ENCODE results near the gene LDAH.

Gene LDAH

DNA sequence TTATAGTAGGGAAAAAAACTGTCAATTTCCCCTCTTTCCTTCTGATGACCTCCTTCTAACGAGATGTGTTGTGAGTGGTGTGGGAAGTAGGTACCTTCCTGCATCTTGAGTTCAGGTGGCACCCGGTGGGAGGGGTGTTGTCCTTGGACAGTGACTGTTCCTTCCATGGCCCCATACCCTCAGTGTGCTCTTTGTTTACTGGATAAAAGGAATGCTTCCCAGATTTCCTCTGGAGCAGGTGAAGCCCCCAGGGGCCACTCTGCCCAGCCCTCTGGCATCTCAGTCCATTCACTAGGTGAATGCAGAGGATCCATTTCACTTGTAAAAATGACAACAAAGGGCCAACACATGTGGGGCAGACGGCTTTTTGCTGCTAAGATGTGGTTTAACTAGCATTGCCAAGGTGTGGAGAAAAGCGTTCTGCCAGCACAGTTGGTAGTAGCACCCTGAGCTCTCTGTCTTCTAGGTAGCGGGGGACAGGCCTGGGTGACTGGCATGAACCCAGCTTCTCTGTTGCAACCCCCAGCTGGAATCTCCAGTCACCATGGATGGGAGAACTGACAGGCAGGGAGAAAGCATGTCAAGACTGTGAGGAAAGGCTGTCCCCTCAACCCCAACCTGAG, 149.1 kb downstream of the LDAH start:
- peak; percentile 8 for DNase-seq (ENCODE audit: low spot score)
- in situ Hi-C loops (cut with MboI; ENCODE audit: low sequenced_read_pairs, unreplicated experiment) = no loop called here
- TF ChIP-seq, protein P1, sequence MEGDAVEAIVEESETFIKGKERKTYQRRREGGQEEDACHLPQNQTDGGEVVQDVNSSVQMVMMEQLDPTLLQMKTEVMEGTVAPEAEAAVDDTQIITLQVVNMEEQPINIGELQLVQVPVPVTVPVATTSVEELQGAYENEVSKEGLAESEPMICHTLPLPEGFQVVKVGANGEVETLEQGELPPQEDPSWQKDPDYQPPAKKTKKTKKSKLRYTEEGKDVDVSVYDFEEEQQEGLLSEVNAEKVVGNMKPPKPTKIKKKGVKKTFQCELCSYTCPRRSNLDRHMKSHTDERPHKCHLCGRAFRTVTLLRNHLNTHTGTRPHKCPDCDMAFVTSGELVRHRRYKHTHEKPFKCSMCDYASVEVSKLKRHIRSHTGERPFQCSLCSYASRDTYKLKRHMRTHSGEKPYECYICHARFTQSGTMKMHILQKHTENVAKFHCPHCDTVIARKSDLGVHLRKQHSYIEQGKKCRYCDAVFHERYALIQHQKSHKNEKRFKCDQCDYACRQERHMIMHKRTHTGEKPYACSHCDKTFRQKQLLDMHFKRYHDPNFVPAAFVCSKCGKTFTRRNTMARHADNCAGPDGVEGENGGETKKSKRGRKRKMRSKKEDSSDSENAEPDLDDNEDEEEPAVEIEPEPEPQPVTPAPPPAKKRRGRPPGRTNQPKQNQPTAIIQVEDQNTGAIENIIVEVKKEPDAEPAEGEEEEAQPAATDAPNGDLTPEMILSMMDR (IDR thresholded peaks at IDR 0.05; ENCODE audit: borderline replicate concordance, control extremely low read depth, extremely low read depth, insufficient read depth, missing control alignments) = no peak

DNA sequence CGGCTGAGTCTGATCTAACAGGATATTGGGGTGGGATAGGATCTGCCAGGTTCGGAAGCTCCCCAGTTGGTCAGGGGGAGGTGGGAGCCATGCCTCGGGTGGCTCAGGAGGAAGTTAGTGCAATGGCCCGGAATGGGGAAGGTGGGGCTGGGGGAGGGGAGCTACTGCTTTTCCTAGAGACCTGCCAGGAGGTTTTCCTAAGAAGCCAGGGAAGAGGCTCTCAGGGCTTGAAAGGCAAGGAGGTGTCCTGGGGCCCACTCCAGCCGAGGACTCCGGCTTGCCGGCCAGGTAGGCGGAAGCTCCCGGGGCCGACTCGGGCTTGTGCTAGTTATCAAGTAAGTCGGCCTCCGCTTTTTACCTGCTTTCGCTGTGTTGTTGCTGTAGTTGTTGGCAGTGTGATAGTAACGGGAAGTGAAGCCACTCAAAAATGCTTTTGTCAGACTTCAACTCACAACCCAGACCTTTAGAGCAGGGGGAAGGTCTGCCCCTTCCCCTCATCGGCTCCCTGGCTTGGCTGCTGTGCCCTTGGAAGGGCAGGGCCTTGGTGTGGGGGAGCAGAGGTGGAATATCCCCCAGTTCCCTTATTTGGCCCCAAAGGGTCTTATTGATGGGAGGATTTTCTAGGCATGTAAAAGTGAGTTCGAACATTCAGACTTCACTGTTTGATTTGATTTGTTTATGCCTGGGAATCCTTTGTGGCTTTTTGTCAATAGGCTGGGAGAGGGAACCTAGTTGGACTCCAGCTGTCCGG, 150.5 kb downstream of the LDAH start:
- TF ChIP-seq, protein P1 (IDR thresholded peaks at IDR 0.05; ENCODE audit: borderline replicate concordance, control extremely low read depth, extremely low read depth, insufficient read depth, missing control alignments) = no peak
- DNase-seq (ENCODE audit: low spot score) = peak; percentile 20
- in situ Hi-C loops (cut with MboI; ENCODE audit: low sequenced_read_pairs, unreplicated experiment) = no loop called here

DNA sequence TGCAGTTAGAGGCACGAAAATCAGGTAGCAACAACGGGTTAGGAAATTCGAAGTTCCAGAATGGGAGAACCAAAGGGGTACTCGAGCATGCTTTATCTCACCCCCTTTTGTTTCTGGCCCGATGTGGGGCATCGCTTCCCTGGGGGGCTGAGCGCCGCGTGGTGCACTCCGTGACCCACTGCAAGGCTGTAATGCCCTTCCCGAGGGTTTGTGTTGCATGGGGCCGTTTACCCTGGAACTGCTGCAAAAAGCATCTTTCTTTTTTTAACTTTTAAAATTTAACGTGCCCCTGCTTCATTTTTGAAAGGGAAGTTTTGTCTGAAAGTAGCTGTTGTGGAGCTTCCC, 151.2 kb downstream of the LDAH start:
- no peak for DNase-seq (ENCODE audit: low spot score)
- TF ChIP-seq, protein P1 (IDR thresholded peaks at IDR 0.05; ENCODE audit: borderline replicate concordance, control extremely low read depth, extremely low read depth, insufficient read depth, missing control alignments) = no peak
- in situ Hi-C loops (cut with MboI; ENCODE audit: low sequenced_read_pairs, unreplicated experiment) = no loop called here

DNA sequence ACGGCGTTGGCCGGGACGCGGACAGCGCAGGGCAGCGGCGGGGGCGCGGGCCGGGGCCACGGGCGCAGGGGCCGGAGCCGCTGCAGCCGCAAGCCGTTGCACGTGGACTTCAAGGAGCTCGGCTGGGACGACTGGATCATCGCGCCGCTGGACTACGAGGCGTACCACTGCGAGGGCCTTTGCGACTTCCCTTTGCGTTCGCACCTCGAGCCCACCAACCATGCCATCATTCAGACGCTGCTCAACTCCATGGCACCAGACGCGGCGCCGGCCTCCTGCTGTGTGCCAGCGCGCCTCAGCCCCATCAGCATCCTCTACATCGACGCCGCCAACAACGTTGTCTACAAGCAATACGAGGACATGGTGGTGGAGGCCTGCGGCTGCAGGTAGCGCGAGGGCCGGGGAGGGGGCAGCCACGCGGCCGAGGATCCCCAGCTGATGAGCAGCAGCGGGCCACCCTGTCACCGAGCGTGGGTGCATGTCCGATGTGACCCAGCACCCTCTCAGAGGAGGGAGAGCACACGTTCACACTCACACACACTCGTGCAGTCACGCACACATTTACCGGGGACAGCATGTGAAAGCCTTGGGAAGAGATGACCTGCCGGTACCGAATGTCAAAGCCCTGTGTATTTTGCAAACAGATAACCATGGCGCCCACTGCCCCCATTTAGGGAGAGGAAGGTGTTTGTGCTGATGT, 151.7 kb downstream of the LDAH start:
- in situ Hi-C loops (cut with MboI; ENCODE audit: low sequenced_read_pairs, unreplicated experiment) = no loop called here
- TF ChIP-seq, protein P1 (IDR thresholded peaks at IDR 0.05; ENCODE audit: borderline replicate concordance, control extremely low read depth, extremely low read depth, insufficient read depth, missing control alignments) = no peak

DNA sequence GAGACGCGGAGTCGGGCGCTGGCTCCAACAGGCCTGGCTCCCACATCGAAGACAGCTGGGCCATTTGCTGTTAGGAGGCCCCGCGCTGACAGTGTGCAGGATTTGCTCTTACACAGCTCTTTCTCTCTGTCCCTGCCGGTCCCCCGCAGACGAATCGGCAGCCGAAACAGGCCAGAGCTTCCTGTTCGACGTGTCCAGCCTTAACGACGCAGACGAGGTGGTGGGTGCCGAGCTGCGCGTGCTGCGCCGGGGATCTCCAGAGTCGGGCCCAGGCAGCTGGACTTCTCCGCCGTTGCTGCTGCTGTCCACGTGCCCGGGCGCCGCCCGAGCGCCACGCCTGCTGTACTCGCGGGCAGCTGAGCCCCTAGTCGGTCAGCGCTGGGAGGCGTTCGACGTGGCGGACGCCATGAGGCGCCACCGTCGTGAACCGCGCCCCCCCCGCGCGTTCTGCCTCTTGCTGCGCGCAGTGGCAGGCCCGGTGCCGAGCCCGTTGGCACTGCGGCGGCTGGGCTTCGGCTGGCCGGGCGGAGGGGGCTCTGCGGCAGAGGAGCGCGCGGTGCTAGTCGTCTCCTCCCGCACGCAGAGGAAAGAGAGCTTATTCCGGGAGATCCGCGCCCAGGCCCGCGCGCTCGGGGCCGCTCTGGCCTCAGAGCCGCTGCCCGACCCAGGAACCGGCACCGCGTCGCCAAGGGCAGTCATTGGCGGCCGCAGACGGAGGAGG, 152.4 kb downstream of the LDAH start:
- in situ Hi-C loops (cut with MboI; ENCODE audit: low sequenced_read_pairs, unreplicated experiment) = no loop called here
- TF ChIP-seq, protein P1 (IDR thresholded peaks at IDR 0.05; ENCODE audit: borderline replicate concordance, control extremely low read depth, extremely low read depth, insufficient read depth, missing control alignments) = no peak
- DNase-seq (ENCODE audit: low spot score) = no peak

More for the DNA sequence above, 151.7 kb downstream of the LDAH start:
- DNase-seq (ENCODE audit: low spot score) = no peak

Data from GM13976 (cell line).